ENCODE data around the gene SGPP1.
A peak's percentile ranks its signal among the peaks of the same experiment; 100 is the strongest.
"Not testable (repeated sequence)": the region's sequence is repeated elsewhere in the genome, so short reads cannot be mapped to it uniquely, and the experiment has no call there.

SGPP1 gene

DNA sequence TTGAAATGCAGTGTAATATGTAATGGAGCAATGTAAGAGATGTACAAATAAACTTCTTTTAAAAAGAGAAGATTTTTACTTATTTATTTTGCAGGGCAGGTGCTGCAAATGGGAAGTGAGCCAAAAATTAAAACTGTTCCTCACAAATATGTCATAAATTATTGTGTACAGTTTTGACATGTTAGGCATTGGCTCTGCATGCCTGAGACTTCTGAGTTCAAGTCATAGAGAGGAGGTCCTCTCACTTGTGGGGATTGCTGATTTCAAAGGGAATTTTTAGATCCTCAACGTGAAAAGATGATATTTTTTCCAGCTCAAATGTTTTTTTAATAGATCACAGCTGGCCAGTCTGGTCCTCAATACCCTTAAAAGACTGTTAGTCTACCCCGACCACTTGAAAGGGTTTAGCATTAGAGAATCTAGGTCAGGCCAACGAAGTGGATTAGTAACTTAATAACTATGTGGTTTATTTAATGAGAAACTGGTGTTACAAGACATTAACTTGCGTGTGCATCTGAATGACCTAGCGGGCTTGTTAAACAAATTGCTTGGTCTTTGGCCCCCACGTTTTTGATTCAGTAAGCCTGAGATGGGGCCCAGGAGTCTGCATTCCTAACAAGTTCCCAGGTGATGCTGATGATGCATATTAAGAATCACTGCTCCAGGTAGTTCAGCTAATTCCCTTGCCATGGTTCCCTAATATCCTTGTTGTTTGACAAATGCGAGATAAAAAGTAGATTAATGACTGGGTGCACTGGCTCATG, 55.3 kb downstream of the SGPP1 start:
- DNase-seq = no peak

DNA sequence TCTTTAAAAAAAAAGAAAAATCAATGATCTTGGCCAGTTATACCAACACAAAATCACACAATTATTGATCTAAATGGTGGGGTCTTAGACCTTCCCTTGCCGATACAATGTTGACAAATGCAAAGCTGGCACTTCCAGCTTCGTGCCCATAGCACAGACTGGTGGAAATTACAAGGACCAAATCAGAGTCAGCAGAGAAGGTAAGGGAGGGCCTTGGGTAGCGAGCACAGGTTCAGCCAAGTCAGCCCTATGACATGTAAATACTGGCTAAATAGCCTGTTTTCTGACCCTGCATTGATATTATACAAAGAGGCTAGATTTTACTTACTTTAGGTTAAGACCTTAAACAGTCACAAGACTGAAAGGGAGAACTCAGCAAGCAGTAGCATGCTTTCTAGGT, 55.9 kb downstream of the SGPP1 start:
- DNase-seq = no peak

- no peak for DNase-seq
These were observed 57.2 kb downstream of the SGPP1 start for GRCh38 chr14:63670692-63671091.

DNA sequence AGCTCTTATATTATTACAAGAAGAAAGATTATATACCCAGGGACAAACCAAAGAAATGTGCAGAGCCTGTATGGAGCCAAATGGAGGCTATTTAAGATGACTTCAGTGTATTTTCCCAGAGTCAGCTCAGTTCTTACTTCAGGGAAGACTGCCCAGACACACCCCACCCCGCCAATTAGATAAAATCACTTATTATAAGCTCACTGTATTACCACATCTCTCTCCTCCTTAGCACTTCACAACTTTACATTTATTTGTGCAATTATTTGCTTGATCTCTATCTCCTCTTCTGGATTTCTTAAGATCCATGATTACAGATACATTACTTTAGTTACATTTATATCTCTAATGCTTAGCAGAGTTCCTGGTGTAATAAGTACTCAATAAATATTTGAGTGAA, 61.5 kb downstream of the SGPP1 start:
- no peak for DNase-seq

- no peak for DNase-seq
These were observed 64.2 kb downstream of the SGPP1 start for GRCh38 chr14:63663428-63664341.

GRCh38 chr14:63662776-63663175, 65.1 kb downstream of the SGPP1 start:
- DNase-seq = no peak

- not testable (repeated sequence) for DNase-seq
These were observed 66.0 kb downstream of the SGPP1 start for GRCh38 chr14:63661881-63662280.

DNA sequence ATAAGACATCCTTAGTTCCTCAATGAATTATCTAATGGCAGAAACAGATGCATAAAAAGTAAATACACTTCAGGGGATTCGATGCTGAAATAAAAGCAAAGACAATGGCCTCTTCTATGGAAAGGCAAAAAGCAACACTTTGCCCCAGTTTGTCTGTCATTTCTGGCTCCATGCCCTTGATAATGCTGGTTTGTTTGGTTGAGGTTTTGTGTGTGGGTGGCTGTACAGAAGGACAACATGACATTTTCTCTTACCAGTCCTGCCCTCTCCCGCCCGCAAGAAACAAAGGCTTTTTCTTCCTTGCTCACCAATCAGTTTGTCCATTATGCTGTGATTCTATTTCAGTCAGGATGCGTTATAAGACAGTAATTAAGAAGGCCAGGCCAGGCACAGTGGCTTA, 68.1 kb downstream of the SGPP1 start:
- DNase-seq = no peak

DNA sequence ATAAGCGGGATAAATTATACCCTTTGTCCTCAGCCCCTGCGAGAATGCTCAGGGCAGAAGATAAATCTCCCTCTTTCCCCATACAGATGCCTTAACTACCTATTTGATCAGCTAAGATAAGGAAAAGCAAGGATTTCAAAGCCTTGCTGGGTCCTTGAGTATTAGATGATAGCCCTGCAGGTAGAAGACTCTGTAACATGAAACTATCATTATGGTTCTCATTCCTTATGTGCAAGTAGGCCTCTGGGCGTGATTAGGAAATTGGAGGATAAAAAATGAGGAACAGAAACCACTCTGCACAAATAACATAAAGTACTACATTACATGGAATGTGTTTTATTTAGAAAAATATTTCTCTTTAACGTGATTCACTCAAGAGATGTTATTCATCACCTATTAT, 71.7 kb downstream of the SGPP1 start:
- no peak for DNase-seq

- DNase-seq = no peak
These were observed 72.9 kb downstream of the SGPP1 start for GRCh38 chr14:63654936-63655335.

GRCh38 chr14:63654346-63654745, 73.5 kb downstream of the SGPP1 start:
- no peak for DNase-seq

DNA sequence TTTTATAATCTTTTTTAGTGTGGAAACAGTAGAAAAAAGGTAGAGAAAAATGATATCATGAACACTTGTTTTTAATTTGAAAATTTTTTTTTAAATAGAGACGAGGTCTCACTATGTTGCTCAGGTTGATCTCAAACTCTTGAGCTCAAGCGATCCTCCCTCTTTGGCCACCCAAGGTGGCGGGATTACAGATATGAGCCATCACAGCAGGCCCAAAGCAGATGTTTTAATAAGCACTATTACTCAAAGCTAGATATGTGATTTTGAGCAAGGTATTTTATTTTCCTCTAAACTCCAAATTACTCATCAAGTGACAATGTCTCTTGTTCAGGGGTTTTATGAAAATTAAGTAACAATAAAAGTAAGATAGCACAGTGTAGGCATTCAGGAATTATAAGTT, 75.5 kb downstream of the SGPP1 start:
- DNase-seq = no peak

DNA sequence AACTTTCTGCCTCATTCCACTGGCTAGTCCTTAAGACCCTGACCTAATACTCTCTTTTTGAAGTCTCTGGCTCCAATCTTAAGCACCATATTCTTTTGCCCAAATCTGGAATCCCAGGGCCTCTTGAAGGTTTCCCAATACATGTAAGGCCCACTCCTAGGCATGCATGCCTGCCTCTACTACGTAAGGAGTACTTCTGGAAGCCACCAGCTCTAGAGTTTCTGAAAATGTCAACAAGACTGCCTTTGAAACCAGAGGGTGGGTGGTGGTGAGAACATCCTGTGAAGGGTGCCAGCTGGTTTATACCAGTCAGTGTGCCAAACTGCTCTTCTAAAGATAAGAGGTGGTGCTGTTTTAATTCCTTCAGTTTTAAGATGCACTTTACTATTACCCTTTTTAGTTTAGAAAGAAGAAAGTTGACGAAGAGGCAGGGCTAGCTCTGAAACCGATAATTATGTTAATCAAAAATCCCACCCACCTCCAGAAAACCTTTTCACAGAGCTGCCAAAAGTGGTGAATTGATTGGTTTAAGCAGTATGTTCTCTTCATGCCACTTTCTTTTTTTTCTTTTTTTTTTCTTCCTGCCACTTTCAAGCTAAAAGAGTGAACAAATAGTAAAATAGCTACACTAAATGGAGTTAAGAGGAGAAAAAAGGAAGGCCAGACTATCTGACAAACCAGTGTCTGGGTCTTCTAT, 77.5 kb downstream of the SGPP1 start:
- DNase-seq = no peak

DNA sequence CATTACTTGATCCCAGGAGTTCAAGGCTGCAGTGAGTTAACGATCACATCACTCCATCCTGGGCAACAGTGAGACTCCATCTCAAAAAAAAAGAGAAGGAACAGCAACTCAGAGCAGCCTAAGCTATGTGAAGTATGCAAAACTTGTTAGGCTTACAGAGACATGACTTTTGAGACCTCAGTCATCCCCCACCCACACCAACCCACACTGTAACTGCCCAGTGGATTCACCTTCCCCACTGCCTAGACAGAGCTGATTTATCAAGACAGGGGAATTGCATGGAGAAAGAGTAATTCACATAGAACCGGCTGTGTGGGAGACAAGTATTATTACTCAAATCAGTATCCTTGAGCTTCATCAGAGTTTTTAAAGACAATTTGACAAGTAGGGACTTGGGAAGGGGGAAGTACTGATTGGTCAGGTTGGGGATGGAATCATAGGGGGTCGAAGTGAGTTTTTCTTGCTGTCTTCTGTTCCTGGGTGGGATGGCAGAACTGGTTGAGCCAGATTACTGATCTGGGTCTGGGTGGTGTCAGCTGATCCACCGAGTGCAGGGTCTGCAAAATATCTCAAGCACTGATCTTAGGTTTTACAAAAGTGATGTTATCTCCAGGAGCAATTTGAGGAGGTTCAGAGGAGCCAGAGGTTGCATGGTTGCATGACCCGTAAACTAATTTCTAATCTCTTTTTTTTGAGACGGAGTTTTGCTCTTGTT, 80.0 kb downstream of the SGPP1 start:
- DNase-seq = no peak

DNA sequence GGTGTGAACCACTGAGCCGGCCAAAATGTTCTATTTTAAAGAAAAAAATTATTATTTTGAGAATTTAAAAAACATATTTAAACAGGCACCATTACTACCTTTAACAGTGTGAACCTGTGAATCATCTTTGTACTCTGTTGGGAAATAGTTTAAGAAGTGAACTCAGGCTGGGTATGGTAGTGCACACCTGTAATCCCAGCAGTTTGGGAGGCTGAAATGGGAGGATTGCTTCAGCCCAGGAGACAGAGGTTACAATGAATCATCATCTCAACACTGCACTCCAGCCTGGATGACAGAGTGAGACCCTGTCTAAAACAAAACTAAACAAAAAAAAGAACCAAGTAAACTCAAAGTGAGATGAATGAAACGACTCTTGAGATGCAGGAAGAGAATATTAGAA, 83.1 kb downstream of the SGPP1 start:
- DNase-seq = no peak

- DNase-seq = no peak
These were observed 85.0 kb downstream of the SGPP1 start for GRCh38 chr14:63642656-63643382.

- peak; percentile 85 to 98 for DNase-seq
These were observed 85.6 kb downstream of the SGPP1 start for GRCh38 chr14:63642229-63642611.

- peak; percentile 98 to 100 for DNase-seq
These were observed 86.2 kb downstream of the SGPP1 start, which contains the start of gene WDR89 for GRCh38 chr14:63641473-63642228. TSS of gene WDR89 (minus strand) at chr14:63641871. CDS start at chr14:63599942, 41,929 bp downstream.

DNA sequence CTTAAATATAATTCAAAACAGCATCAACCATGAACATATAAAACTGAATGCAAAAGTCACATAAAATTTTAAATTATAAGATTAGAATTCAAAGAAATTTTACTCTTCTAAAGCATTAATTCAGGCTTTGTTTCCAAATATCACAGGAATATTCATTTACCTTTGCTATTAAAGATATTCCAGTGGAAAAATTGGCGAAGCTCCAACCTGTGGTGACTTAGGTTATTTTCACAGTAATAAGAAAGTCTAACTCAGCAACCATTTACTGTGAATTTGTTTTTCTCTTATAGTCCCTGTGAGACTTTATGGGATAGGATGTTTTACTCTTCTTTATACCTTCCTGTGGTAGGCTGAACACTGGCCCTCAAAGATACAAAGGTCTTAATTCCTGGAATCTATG, 89.4 kb downstream of the SGPP1 start:
- no peak for DNase-seq

- not testable (repeated sequence) for DNase-seq
These were observed 91.7 kb downstream of the SGPP1 start for GRCh38 chr14:63636094-63636635.

All from NCI-H187 (cell line).